GM12892 (cell line): Measurements from ENCODE around the gene GJD2.

Experiments used
- POLR2A ChIP-seq: IDR thresholded peaks from 2 replicates; pipeline ENCODE4 v1.6.1; 2011; ENCODE audit warnings: low read depth, low read length, control low read depth
- POLR2AphosphoS5 ChIP-seq: IDR thresholded peaks from 2 replicates; pipeline ENCODE4 v1.6.1; 2011; ENCODE audit warnings: low read depth, low read length, control low read depth

- TF ChIP-seq POLR2AphosphoS5 = no peak
- TF ChIP-seq POLR2A = no peak
Measured at GRCh38 chr15:34717729-34718128, 37.1 kb downstream of the GJD2 start.
